ENCODE results near the gene RC3H1.

DNA sequence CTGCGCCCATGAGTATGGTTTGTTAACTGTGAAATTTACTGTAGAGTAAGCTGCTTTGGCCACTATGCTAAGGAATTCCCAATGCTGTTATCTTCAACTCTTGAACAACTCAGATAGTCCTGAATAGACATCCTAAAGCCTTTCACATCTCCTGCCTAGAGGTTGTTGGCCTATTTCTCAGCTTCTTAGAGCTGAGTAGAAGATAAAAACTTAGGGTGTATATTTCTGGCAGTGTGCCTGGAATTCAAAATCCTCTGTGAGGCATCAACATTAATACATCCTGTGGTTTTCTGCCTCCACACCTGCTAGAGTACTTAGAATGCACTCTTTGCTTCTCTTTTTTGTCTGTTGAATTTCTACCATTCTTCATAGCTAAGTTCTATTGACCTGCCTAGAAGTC lies 45.8 kb upstream of the RC3H1 start:
- TF ChIP-seq, protein P1, sequence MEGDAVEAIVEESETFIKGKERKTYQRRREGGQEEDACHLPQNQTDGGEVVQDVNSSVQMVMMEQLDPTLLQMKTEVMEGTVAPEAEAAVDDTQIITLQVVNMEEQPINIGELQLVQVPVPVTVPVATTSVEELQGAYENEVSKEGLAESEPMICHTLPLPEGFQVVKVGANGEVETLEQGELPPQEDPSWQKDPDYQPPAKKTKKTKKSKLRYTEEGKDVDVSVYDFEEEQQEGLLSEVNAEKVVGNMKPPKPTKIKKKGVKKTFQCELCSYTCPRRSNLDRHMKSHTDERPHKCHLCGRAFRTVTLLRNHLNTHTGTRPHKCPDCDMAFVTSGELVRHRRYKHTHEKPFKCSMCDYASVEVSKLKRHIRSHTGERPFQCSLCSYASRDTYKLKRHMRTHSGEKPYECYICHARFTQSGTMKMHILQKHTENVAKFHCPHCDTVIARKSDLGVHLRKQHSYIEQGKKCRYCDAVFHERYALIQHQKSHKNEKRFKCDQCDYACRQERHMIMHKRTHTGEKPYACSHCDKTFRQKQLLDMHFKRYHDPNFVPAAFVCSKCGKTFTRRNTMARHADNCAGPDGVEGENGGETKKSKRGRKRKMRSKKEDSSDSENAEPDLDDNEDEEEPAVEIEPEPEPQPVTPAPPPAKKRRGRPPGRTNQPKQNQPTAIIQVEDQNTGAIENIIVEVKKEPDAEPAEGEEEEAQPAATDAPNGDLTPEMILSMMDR (IDR thresholded peaks at IDR 0.05) = no peak
- no peak for TF ChIP-seq POLR2A (IDR thresholded peaks at IDR 0.05)

Measured in heart left ventricle (tissue), 13 donors.